Neural cell (in vitro differentiated cells): ENCODE measurements around the gene TIGD3. TPM values are rescaled to one million over a fixed set of nuclear protein-coding genes. Genes with fewer than 3 reads are reported as not detected.

Source experiments
- H2AFZ ChIP-seq: fragments of 200-600, 300-800 bp; sonication (generic), shearing (Covaris generic); 2 replicates; pipeline ENCODE4 v1.6.0; 2014; ENCODE audit warnings: low read depth, mild to moderate bottlenecking, antibody characterized with exemption, low read length, moderate library complexity
- H3F3A ChIP-seq: fragments of 200-600 bp; shearing (Covaris generic); 2 replicates; pipeline ENCODE4 v1.6.1; 2016; ENCODE audit warnings: mild to moderate bottlenecking, moderate library complexity, mixed read lengths, antibody characterized with exemption, low read length; ENCODE audit not compliant: insufficient read depth, poor library complexity, severe bottlenecking
- H3K27ac ChIP-seq: fragments of 200-600, 300-800 bp; sonication (generic), shearing (Covaris generic); 2 replicates; pipeline ENCODE4 v1.5.1; 2014; ENCODE audit warnings: mild to moderate bottlenecking, low read length, moderate library complexity
- H3K27me3 ChIP-seq: fragments of 300-800, 200-600 bp; sonication (generic), shearing (Covaris generic); 2 replicates; pipeline ENCODE4 v1.6.0; 2014; ENCODE audit warnings: mild to moderate bottlenecking, low read depth, low read length, moderate library complexity; ENCODE audit not compliant: insufficient read depth
- H3K36me3 ChIP-seq: fragments of 300-800, 200-600 bp; sonication (generic), shearing (Covaris generic); 2 replicates; pipeline ENCODE4 v1.5.1; 2014; ENCODE audit warnings: mild to moderate bottlenecking, antibody characterized with exemption, low read length, moderate library complexity; ENCODE audit not compliant: insufficient read depth
- H3K4me2 ChIP-seq: fragments of 300-800, 200-600 bp; sonication (generic), shearing (Covaris generic); 2 replicates; pipeline ENCODE4 v1.6.0; 2014; ENCODE audit warnings: mild to moderate bottlenecking, low read length
- H3K4me3 ChIP-seq: fragments of 300-800, 200-600 bp; sonication (generic), shearing (Covaris generic); 2 replicates; pipeline ENCODE4 v1.5.1; 2014; ENCODE audit warnings: mild to moderate bottlenecking, low read length, moderate library complexity
- H3K79me2 ChIP-seq: fragments of 200-600 bp; shearing (Covaris generic); replicated peaks from 2 replicates; pipeline ENCODE4 v1.6.0; 2014; ENCODE audit warnings: mild to moderate bottlenecking, low read length, moderate library complexity; ENCODE audit not compliant: insufficient read depth
- H3K9ac ChIP-seq: fragments of 300-800, 200-600 bp; sonication (generic), shearing (Covaris generic); 2 replicates; pipeline ENCODE4 v1.6.1; 2016; ENCODE audit warnings: mild to moderate bottlenecking, low read length, mixed read lengths
- H3K9me2 ChIP-seq: fragments of 200-600 bp; shearing (Covaris generic); 2 replicates; pipeline ENCODE4 v1.6.1; 2016; ENCODE audit warnings: mild to moderate bottlenecking, low read length, mixed read lengths; ENCODE audit not compliant: insufficient read depth
- H3K9me3 ChIP-seq: fragments of 200-600, 300-800 bp; sonication (generic), shearing (Covaris generic); 2 replicates; pipeline ENCODE4 v1.6.1; 2016; ENCODE audit warnings: mild to moderate bottlenecking, mixed run types, low read length, moderate library complexity, mixed read lengths
- H4K20me1 ChIP-seq: fragments of 200-600 bp; shearing (Covaris generic); 2 replicates; pipeline ENCODE4 v1.6.1; 2016; ENCODE audit warnings: mild to moderate bottlenecking, mixed run types; ENCODE audit not compliant: insufficient read depth
- EP300 ChIP-seq: fragments of 450-650 bp; conservative IDR thresholded peaks from 2 replicates; pipeline ENCODE4 v1.6.1; 2014; ENCODE audit warnings: antibody characterized with exemption, mild to moderate bottlenecking, moderate library complexity; ENCODE audit not compliant: poor library complexity, severe bottlenecking
- EZH2 ChIP-seq: fragments of 200-600, 300-800 bp; shearing (Covaris generic), sonication (generic); IDR thresholded peaks from 2 replicates; pipeline ENCODE4 v1.6.1; 2014; ENCODE audit warnings: antibody characterized with exemption, low read length, borderline replicate concordance, mild to moderate bottlenecking; ENCODE audit not compliant: insufficient read depth, poor library complexity, severe bottlenecking
- MXI1 ChIP-seq: fragments of 450-650 bp; conservative IDR thresholded peaks from 2 replicates; pipeline ENCODE4 v1.6.1; 2014; ENCODE audit warnings: antibody characterized with exemption, mild to moderate bottlenecking; ENCODE audit not compliant: poor library complexity, severe bottlenecking
- POLR2AphosphoS5 ChIP-seq: IDR thresholded peaks from 2 replicates; pipeline ENCODE4 v1.6.1; 2012
- RAD21 ChIP-seq: fragments of 450-650 bp; conservative IDR thresholded peaks from 2 replicates; pipeline ENCODE4 v1.6.1; 2014; ENCODE audit warnings: antibody characterized with exemption, mild to moderate bottlenecking, moderate library complexity
- SMC3 ChIP-seq: fragments of 450-650 bp; conservative IDR thresholded peaks from 2 replicates; pipeline ENCODE4 v1.6.1; 2014; ENCODE audit warnings: antibody characterized with exemption, mild to moderate bottlenecking, moderate library complexity; ENCODE audit not compliant: poor library complexity
- TAF1 ChIP-seq: IDR thresholded peaks from 2 replicates; pipeline ENCODE4 v1.6.1; 2012; ENCODE audit warnings: low read depth
- polyA plus RNA-seq: library from polyadenylated mRNA; depleted of rRNA; stranded (reverse); fragments of >200 nt; gene quantifications from 2 replicates; pipeline ENCODE4 v1.2.3, GENCODE V29; 2014
- TF ChIP-seq, protein P1 (sequence below): fragments of 450-650 bp; IDR thresholded peaks from 2 replicates; pipeline ENCODE4 v1.5.1; 2014; ENCODE audit warnings: antibody characterized with exemption, mild to moderate bottlenecking, moderate library complexity; ENCODE audit not compliant: poor library complexity, severe bottlenecking
- TF ChIP-seq, protein P2 (sequence below): IDR thresholded peaks from 2 replicates; pipeline ENCODE4 v1.6.1; 2012; ENCODE audit warnings: borderline replicate concordance

TIGD3 gene
- polyA plus RNA-seq, 1 donor from 2014 or later: 16.1 TPM

DNA sequence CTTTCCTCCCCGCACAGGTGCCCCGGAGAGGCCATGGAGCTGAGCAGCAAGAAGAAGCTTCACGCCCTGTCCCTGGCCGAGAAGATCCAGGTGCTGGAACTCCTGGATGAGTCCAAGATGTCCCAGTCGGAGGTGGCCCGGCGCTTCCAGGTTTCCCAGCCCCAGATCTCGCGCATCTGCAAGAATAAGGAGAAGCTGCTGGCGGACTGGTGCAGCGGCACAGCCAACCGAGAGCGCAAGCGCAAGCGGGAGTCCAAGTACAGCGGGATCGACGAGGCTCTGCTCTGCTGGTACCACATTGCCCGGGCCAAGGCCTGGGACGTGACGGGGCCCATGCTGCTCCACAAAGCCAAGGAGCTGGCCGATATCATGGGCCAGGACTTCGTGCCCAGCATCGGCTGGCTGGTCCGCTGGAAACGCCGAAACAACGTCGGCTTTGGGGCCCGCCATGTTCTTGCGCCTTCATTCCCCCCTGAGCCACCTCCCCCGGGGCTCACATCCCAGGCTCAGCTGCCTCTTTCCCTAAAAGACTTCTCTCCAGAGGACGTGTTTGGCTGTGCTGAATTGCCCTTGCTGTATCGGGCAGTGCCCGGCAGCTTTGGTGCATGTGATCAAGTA is 1.3 kb downstream of the TIGD3 start:
- peaks cover 34% of the 10 kb centered on the region for H3K79me2 ChIP-seq
- peak overlapping the region; percentile 42 for H2AFZ ChIP-seq
- no peaks in the 10 kb centered on the region for H3K9me3 ChIP-seq
- no peaks in the 10 kb centered on the region for H3K27me3 ChIP-seq
- TF ChIP-seq TAF1 (no peak), MXI1 (no peak), EZH2 (no peak), RAD21 (no peak), SMC3 (no peak), EP300 (no peak), POLR2AphosphoS5 (no peak)
- TF ChIP-seq, protein P1, sequence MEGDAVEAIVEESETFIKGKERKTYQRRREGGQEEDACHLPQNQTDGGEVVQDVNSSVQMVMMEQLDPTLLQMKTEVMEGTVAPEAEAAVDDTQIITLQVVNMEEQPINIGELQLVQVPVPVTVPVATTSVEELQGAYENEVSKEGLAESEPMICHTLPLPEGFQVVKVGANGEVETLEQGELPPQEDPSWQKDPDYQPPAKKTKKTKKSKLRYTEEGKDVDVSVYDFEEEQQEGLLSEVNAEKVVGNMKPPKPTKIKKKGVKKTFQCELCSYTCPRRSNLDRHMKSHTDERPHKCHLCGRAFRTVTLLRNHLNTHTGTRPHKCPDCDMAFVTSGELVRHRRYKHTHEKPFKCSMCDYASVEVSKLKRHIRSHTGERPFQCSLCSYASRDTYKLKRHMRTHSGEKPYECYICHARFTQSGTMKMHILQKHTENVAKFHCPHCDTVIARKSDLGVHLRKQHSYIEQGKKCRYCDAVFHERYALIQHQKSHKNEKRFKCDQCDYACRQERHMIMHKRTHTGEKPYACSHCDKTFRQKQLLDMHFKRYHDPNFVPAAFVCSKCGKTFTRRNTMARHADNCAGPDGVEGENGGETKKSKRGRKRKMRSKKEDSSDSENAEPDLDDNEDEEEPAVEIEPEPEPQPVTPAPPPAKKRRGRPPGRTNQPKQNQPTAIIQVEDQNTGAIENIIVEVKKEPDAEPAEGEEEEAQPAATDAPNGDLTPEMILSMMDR: no peak
- TF ChIP-seq, protein P2, sequence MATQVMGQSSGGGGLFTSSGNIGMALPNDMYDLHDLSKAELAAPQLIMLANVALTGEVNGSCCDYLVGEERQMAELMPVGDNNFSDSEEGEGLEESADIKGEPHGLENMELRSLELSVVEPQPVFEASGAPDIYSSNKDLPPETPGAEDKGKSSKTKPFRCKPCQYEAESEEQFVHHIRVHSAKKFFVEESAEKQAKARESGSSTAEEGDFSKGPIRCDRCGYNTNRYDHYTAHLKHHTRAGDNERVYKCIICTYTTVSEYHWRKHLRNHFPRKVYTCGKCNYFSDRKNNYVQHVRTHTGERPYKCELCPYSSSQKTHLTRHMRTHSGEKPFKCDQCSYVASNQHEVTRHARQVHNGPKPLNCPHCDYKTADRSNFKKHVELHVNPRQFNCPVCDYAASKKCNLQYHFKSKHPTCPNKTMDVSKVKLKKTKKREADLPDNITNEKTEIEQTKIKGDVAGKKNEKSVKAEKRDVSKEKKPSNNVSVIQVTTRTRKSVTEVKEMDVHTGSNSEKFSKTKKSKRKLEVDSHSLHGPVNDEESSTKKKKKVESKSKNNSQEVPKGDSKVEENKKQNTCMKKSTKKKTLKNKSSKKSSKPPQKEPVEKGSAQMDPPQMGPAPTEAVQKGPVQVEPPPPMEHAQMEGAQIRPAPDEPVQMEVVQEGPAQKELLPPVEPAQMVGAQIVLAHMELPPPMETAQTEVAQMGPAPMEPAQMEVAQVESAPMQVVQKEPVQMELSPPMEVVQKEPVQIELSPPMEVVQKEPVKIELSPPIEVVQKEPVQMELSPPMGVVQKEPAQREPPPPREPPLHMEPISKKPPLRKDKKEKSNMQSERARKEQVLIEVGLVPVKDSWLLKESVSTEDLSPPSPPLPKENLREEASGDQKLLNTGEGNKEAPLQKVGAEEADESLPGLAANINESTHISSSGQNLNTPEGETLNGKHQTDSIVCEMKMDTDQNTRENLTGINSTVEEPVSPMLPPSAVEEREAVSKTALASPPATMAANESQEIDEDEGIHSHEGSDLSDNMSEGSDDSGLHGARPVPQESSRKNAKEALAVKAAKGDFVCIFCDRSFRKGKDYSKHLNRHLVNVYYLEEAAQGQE: no peak
- peak overlapping the region; percentile 77 for H3K27ac ChIP-seq
- no peaks in the 10 kb centered on the region for H4K20me1 ChIP-seq
- H3K4me2 ChIP-seq: peak overlapping the region; percentile 77
- peak overlapping the region; percentile 84 for H3K4me3 ChIP-seq
- peaks cover 6% of the 10 kb centered on the region for H3K36me3 ChIP-seq
- peaks cover 6% of the 10 kb centered on the region for H3F3A ChIP-seq
- H3K9me2 ChIP-seq: no peaks in the 10 kb centered on the region
- peak overlapping the region; percentile 97 for H3K9ac ChIP-seq

DNA sequence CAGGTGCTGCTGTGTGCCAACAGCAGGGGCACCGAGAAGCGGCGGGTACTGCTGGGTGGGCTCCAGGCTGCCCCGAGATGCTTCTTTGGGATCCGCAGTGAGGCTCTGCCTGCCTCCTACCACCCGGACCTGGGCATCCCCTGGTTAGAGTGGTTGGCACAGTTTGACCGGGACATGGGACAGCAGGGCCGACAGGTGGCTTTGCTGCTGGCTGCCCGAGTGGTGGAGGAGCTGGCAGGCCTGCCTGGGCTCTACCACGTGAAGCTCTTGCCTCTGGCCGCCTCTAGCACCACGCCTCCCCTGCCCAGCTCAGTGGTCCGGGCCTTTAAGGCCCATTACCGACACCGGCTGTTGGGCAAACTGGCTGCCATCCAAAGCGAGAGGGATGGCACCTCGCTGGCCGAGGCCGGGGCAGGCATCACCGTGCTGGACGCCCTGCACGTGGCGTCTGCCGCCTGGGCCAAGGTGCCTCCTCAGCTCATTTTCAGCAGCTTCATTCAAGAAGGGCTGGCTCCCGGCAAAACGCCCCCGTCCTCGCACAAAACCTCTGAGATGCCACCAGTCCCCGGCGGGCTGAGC is 1.9 kb downstream of the TIGD3 start:
- TF ChIP-seq, protein P1: no peak
- TF ChIP-seq EZH2: no peak
- TF ChIP-seq MXI1: no peak
- TF ChIP-seq EP300: no peak
- no peak for TF ChIP-seq POLR2AphosphoS5
- TF ChIP-seq, protein P2: no peak
- no peak for TF ChIP-seq SMC3
- no peak for TF ChIP-seq RAD21
- no peak for TF ChIP-seq TAF1
- Histone ChIP-seq H3K9me3 (no peaks in the 10 kb centered on the region), H3K27ac (no peak overlapping the region), H3K4me3 (peak overlapping the region; percentile 84), H2AFZ (no peak overlapping the region), H4K20me1 (no peaks in the 10 kb centered on the region), H3K9ac (no peak overlapping the region), H3K27me3 (no peaks in the 10 kb centered on the region), H3F3A (peaks cover 6% of the 10 kb centered on the region), H3K4me2 (no peak overlapping the region), H3K9me2 (no peaks in the 10 kb centered on the region), H3K36me3 (peaks cover 6% of the 10 kb centered on the region), H3K79me2 (peaks cover 34% of the 10 kb centered on the region)
